PC-3 (cell line): ENCODE data around the gene USP9X. TPM values are rescaled to one million over a fixed set of nuclear protein-coding genes. Genes with fewer than 3 reads are reported as not detected.
"Not testable (repeated sequence)": the region's sequence is repeated elsewhere in the genome, so short reads cannot be mapped to it uniquely, and the experiment has no call there.

Source experiments
- ATAC-seq: fragments of 200-7000 bp; cut with Tn5 transposase; 2 replicates; pipeline ENCODE4 v1.9.1; 2020; ENCODE audit warnings: mild to moderate bottlenecking, moderate library complexity
- BruUV-seq: library from RNA; stranded (reverse); fragments of 400-500 nt; replicated peaks from 2 replicates; lab custom pipeline; 2021; lab: Mats Ljungman, UMichigan
- CTCF ChIA-PET: fragments of 300-600 bp; sonication (Branson Sonifier 250); formaldehyde crosslinking; loops from one replicate; lab custom pipeline; 2022; ENCODE audit warnings: antibody characterized with exemption; lab: Charles Lee
- POLR2A ChIA-PET: fragments of 300-600 bp; sonication (Branson Sonifier 250); formaldehyde crosslinking; loops from one replicate; lab custom pipeline; 2022; ENCODE audit warnings: antibody characterized with exemption; ENCODE audit not compliant: unreplicated experiment; lab: Charles Lee
- DNase-seq: peaks from one replicate; pipeline ENCODE4 v3.0.0-alpha.2; 2015
- H2AFZ ChIP-seq: fragments of 300-600 bp; sonication (generic); 2 replicates; pipeline ENCODE4 v1.6.0; 2016; ENCODE audit warnings: antibody characterized with exemption, low read length
- H3F3A ChIP-seq: fragments of 300-600 bp; sonication (generic); one replicate; pipeline ENCODE4 v1.6.0; 2017; ENCODE audit warnings: antibody characterized with exemption, low read length, control low read depth, mild to moderate bottlenecking; ENCODE audit not compliant: unreplicated experiment
- H3K27ac ChIP-seq: fragments of 300-600 bp; sonication (generic); 2 replicates; pipeline ENCODE4 v1.5.1; 2016; ENCODE audit warnings: mild to moderate bottlenecking, low read length
- H3K27me3 ChIP-seq: fragments of 300-600 bp; sonication (generic); 2 replicates; pipeline ENCODE4 v1.6.1; 2016; ENCODE audit warnings: low read length, mixed read lengths
- H3K36me3 ChIP-seq: fragments of 300-600 bp; sonication (generic); 2 replicates; pipeline ENCODE4 v1.6.1; 2016; ENCODE audit warnings: low read depth, mixed run types, low read length, mixed read lengths
- H3K4me1 ChIP-seq: fragments of 300-600 bp; sonication (generic); 2 replicates; pipeline ENCODE4 v1.5.1; 2016; ENCODE audit warnings: low read length; ENCODE audit not compliant: insufficient read depth
- H3K4me2 ChIP-seq: fragments of 300-600 bp; sonication (generic); 2 replicates; pipeline ENCODE4 v1.6.0; 2016; ENCODE audit warnings: low read length
- H3K4me3 ChIP-seq: fragments of 300-600 bp; sonication (generic); 2 replicates; pipeline ENCODE4 v1.5.1; 2016; ENCODE audit warnings: mild to moderate bottlenecking, low read length, mixed read lengths
- H3K79me2 ChIP-seq: fragments of 300-600 bp; sonication (generic); 2 replicates; pipeline ENCODE4 v1.6.1; 2017; ENCODE audit warnings: low read length, mixed read lengths
- H3K9ac ChIP-seq: fragments of 300-600 bp; sonication (generic); 2 replicates; pipeline ENCODE4 v1.6.0; 2016; ENCODE audit warnings: mild to moderate bottlenecking, low read length
- H3K9me2 ChIP-seq: fragments of 300-600 bp; sonication (generic); replicated peaks from 2 replicates; pipeline ENCODE4 v1.6.1; 2016; ENCODE audit warnings: mixed run types, low read length, mixed read lengths
- H3K9me3 ChIP-seq: fragments of 300-600 bp; sonication (generic); 2 replicates; pipeline ENCODE4 v1.6.1; 2016; ENCODE audit warnings: low read length, mixed read lengths
- H4K20me1 ChIP-seq: fragments of 300-600 bp; sonication (generic); 2 replicates; pipeline ENCODE4 v1.6.1; 2016; ENCODE audit warnings: low read length, mixed read lengths
- EZH2 ChIP-seq: fragments of 300-600 bp; sonication (generic); IDR thresholded peaks from one replicate; pipeline ENCODE4 v1.6.1; 2017; ENCODE audit warnings: antibody characterized with exemption, mild to moderate bottlenecking, low read length; ENCODE audit not compliant: unreplicated experiment
- EZH2phosphoT487 ChIP-seq: fragments of 300-600 bp; sonication (generic); IDR thresholded peaks from 2 replicates; pipeline ENCODE4 v1.6.1; 2018; ENCODE audit warnings: mild to moderate bottlenecking, antibody characterized with exemption, low read length, borderline replicate concordance
- intact Hi-C: fragments of 100-400 bp; cut with micrococcal nuclease; formaldehyde crosslinking; loops from 2 replicates; pipeline ENCODE4 v1.9.0; 2023
- total RNA-seq: library from RNA; depleted of rRNA; stranded (reverse); fragments of >200 nt; gene quantifications from 2 replicates; pipeline ENCODE4 v1.2.3, GENCODE V29; 2014
- TF ChIP-seq, protein P1 (sequence below): fragments of 300-600 bp; sonication (generic); conservative IDR thresholded peaks from 2 replicates; pipeline ENCODE4 v1.5.1; 2017; ENCODE audit warnings: antibody characterized with exemption, low read depth, mild to moderate bottlenecking, low read length

USP9X gene
- total RNA-seq, 1 experiment from 2014 or later, result 63.5 TPM

DNA sequence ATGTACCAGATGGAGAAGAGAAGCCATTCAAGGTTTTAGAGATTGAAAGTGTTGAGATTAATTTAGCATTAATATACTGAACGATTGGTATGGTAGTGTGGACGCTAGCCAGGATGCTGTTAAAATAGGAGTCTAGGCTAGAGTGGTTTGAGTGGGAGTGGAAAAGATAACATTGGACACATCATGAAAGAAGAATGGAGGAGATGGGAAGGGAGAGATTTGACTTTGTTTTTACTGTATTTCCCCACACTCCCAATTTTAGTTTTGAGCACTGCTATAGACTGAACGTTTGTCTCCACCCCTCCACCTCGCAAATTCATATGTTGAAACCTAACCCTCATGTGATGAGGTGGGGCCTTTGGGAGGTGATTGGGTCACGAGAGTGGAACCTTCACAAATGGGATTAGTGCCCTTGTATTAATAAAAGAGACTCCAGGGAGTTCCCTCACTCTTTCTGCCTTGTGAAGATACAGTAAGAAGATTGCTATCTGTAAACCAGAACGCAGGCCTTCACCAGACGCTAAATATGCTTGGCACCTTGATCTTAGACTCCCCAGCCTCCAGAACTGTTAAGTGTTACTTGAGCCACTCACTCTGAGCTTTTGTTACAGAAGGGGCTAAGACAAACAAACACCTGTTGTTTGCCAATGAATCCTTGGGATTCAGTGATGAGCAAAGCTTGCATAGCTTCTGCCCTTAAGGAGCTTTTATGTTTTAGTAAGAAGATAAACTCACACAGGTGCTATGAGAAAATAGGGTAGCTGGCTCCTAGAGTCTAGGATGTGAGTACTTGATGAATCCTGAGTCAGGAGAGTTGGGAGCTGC is 25.8 kb downstream of the USP9X start:
- H2AFZ ChIP-seq, result no peak overlapping the region
- H3K27ac ChIP-seq, result no peak overlapping the region
- ATAC-seq (no peak), DNase-seq (no peak)
- no peak overlapping the region for H3K4me3 ChIP-seq
- no peaks in the 10 kb centered on the region for H3K27me3 ChIP-seq
- no peak overlapping the region for H3K9ac ChIP-seq
- H3K79me2 ChIP-seq, result peaks cover 100% of the 10 kb centered on the region
- CTCF ChIA-PET, result interaction anchor here (0.7 kb wide), 1 partner anchor 232 kb away, joined by 7 read pairs; no protein-coding TSS in a partner anchor
- H3K4me1 ChIP-seq, result peaks cover 13% of the 10 kb centered on the region; the same call in 1 of the 2 replicates
- H3K9me2 ChIP-seq, result no peaks in the 10 kb centered on the region
- H3K36me3 ChIP-seq, result no peaks in the 10 kb centered on the region
- H3K9me3 ChIP-seq, result no peaks in the 10 kb centered on the region
- intact Hi-C loops, result loop anchor here (10.0 kb wide), 1 partner anchor 186 kb away; no protein-coding TSS in a partner anchor
- H3F3A ChIP-seq, result no peaks in the 10 kb centered on the region
- peaks cover 51% of the 10 kb centered on the region for H4K20me1 ChIP-seq
- no peak overlapping the region for H3K4me2 ChIP-seq
- POLR2A ChIA-PET, result no interaction called here
- TF ChIP-seq EZH2phosphoT487, result no peak
- no peak for TF ChIP-seq EZH2
- TF ChIP-seq, protein P1, sequence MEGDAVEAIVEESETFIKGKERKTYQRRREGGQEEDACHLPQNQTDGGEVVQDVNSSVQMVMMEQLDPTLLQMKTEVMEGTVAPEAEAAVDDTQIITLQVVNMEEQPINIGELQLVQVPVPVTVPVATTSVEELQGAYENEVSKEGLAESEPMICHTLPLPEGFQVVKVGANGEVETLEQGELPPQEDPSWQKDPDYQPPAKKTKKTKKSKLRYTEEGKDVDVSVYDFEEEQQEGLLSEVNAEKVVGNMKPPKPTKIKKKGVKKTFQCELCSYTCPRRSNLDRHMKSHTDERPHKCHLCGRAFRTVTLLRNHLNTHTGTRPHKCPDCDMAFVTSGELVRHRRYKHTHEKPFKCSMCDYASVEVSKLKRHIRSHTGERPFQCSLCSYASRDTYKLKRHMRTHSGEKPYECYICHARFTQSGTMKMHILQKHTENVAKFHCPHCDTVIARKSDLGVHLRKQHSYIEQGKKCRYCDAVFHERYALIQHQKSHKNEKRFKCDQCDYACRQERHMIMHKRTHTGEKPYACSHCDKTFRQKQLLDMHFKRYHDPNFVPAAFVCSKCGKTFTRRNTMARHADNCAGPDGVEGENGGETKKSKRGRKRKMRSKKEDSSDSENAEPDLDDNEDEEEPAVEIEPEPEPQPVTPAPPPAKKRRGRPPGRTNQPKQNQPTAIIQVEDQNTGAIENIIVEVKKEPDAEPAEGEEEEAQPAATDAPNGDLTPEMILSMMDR, result no peak
- no TSS peak for BruUV-seq

DNA sequence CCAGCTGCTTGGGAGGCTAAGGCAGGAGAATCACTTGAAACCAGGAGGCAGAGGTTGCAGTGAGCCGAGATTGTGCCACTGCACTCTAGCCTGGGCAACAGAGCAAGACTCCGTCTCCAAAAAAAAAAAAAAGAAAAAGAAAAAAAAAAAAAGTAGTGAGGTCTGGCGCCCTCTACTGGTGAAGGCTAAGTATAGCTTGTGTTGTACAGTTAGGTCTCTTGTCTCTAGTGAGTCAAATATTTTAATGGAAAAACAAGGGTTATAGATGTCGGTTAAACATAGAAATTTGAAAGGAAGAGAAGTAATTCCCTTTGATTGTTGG is 29.8 kb downstream of the USP9X start:
- ChIA-PET POLR2A (interaction anchor here (0.6 kb wide), 1 partner anchor 463 kb away, joined by 8 read pairs; no protein-coding TSS in a partner anchor), CTCF (interaction anchor here (0.6 to 2.2 kb wide), 6 partner anchors 114 to 421 kb away, joined by 3 to 11 read pairs (median 6); no protein-coding TSS in a partner anchor)
- H3K4me3 ChIP-seq, H3K9ac ChIP-seq, H3K9me3 ChIP-seq, BruUV-seq, H3K27ac ChIP-seq, H2AFZ ChIP-seq, H3K36me3 ChIP-seq, H3K27me3 ChIP-seq, H3K4me2 ChIP-seq, H3K9me2 ChIP-seq, H3F3A ChIP-seq: not testable (repeated sequence)
- ATAC-seq (peak; percentile 56), DNase-seq (peak; percentile 50)
- H3K4me1 ChIP-seq, result peaks cover 24% of the 10 kb centered on the region
- peaks cover 49% of the 10 kb centered on the region for H4K20me1 ChIP-seq
- TF ChIP-seq, protein P1, result peak; percentile 66
- intact Hi-C loops, result loop anchor here (1.0 to 10.0 kb wide), 3 partner anchors 28 to 237 kb away; no protein-coding TSS in a partner anchor
- peaks cover 100% of the 10 kb centered on the region for H3K79me2 ChIP-seq

DNA sequence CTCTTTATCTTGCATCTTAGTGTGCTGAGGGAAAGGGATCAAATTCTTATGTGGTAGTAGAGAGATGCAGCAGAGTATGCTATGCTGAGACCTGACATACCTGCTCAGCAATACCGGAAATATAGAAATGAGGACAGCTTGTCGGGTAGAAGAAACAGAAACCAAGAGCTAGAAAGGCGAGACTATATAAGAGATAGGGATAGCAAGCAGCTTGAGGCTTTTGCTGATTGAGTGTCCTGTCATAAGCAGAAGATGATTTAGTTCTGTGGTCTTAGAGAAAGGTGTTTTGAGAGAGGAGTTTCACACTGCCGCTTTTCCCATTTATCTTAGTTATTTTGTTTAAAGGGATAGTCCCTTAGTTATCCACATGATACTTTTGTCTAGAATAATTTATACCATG is 31.7 kb downstream of the USP9X start:
- Histone ChIP-seq H3K9ac (no peak overlapping the region), H3K4me3 (no peak overlapping the region), H4K20me1 (peaks cover 49% of the 10 kb centered on the region), H2AFZ (no peak overlapping the region), H3K27ac (no peak overlapping the region), H3K9me3 (no peaks in the 10 kb centered on the region), H3K27me3 (no peaks in the 10 kb centered on the region), H3K36me3 (no peaks in the 10 kb centered on the region), H3K4me2 (peak overlapping the region; percentile 61), H3K79me2 (peaks cover 100% of the 10 kb centered on the region), H3K9me2 (no peaks in the 10 kb centered on the region), H3K4me1 (peaks cover 24% of the 10 kb centered on the region), H3F3A (no peaks in the 10 kb centered on the region)
- 0 out of 2 replicates have a peak, but pooled peaks have one; percentile 33 for ATAC-seq
- no peak for TF ChIP-seq EZH2
- TF ChIP-seq, protein P1, result no peak
- TF ChIP-seq EZH2phosphoT487, result no peak
- DNase-seq, result peak; percentile 4
- ChIA-PET CTCF (no interaction called here), POLR2A (no interaction called here)
- intact Hi-C loops, result loop anchor here (10.0 kb wide), 1 partner anchor 192 kb away; no protein-coding TSS in a partner anchor
- no TSS peak for BruUV-seq
